Adrenal gland (tissue), 5 donors: ENCODE measurements around the gene CEBPB.

Experiments
- CTCF ChIP-seq, 6 experiments: fragments of 450-650 bp in 4 of 6; fragments of 200-600 bp in 2 of 6; sonication (generic) in 1 of 6; IDR thresholded peaks; 1 replicate in 5 of 6; 2 replicates in 1 of 6; pipeline versions ENCODE4 v1.5.1 to v1.8.0; 2016 to 2021; ENCODE audit warnings: antibody characterized with exemption in 6 of 6, mild to moderate bottlenecking in 2 of 6, moderate library complexity in 1 of 6
- POLR2A ChIP-seq, 2 donors: fragments of 450-650 bp; IDR thresholded peaks; one replicate each; pipeline ENCODE4 v1.6.1; 2017; ENCODE audit warnings: antibody characterized with exemption in 2 of 2, mild to moderate bottlenecking in 2 of 2, moderate library complexity in 1 of 2
- donor health status: DM: no; HTN: no; CAD: no.

GRCh38 chr20:50233325-50234212 lies 42.9 kb downstream of the CEBPB start:
- TF ChIP-seq POLR2A (IDR thresholded peaks at IDR 0.05) = no peak
- TF ChIP-seq CTCF (IDR thresholded peaks at IDR 0.05) = no peak
